GM18951 (cell line): ENCODE measurements around the gene DAZL.

ENCODE experiments used
- POLR2A ChIP-seq: IDR thresholded peaks from 4 replicates; pipeline ENCODE4 v1.6.1; 2011; ENCODE audit warnings: mild to moderate bottlenecking; ENCODE audit not compliant: insufficient read length, insufficient read depth; ENCODE audit errors: extremely low read depth
- in situ Hi-C: fragments of 300-500 bp; cut with MboI; formaldehyde crosslinking; loops from one replicate; pipeline ENCODE4 v1.12.0; 2022; ENCODE audit warnings: low sequenced_read_pairs, mixed read lengths, inconsistent platforms; ENCODE audit not compliant: unreplicated experiment

Gene DAZL

DNA sequence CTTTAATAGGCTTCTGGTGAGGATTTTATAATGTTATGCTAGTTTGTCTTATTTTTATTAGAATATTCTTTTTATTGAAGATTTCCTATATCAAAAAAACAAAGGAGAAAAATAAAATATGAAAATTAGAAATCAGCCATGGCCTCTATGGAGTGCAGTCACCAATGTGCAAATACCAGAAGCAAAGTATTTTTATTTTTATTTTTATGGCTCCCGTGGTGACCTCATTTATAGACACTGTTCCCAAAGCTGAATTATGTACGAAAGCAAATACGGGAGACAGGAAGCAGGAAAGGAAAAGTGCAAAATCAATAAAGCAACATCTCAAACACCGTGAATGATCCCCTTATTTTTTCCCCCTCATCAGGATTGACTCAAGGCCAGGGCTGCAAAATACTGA lies 35.1 kb downstream of the DAZL start:
- TF ChIP-seq POLR2A, result no peak
- in situ Hi-C loops, result no loop called here

DNA sequence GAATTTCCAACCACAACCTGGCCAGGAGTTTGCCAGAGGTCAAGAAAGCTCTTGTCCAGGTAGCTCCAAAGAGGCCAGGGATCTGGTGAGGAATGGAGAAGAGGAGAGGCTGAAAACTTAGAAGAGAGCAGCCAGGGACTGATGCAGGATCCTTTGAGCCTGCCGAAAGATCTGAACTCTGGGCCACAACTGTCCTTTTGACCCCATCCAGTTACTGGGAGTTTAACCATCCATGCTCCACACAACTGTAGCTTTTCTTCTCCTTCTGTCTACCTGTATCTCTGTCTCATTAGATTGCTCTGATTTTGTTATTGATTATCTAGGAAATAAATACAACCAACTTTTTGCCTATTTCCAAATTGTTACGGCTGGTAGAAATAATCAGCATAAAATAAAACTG lies 36.7 kb downstream of the DAZL start:
- TF ChIP-seq POLR2A, result no peak
- in situ Hi-C loops, result no loop called here

DNA sequence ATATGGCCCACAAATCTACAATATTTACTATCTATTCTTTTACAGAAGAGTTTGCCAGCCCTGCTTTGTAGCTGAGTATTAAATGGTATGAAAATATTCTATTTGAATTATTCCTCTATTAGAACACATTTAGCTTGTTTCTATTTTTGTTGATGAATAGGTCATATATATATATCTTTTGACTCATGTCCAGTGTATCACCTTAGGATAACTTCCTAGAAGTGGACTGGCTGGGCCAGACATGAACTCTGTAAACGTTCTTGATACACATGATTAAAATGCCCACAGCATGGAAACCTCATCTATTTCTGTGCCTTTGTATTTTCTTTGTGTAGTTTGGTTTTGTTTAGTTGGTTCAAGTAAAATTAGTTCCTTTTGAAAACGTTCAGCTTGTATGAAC lies 37.1 kb downstream of the DAZL start:
- no peak for TF ChIP-seq POLR2A
- in situ Hi-C loops, result no loop called here

DNA sequence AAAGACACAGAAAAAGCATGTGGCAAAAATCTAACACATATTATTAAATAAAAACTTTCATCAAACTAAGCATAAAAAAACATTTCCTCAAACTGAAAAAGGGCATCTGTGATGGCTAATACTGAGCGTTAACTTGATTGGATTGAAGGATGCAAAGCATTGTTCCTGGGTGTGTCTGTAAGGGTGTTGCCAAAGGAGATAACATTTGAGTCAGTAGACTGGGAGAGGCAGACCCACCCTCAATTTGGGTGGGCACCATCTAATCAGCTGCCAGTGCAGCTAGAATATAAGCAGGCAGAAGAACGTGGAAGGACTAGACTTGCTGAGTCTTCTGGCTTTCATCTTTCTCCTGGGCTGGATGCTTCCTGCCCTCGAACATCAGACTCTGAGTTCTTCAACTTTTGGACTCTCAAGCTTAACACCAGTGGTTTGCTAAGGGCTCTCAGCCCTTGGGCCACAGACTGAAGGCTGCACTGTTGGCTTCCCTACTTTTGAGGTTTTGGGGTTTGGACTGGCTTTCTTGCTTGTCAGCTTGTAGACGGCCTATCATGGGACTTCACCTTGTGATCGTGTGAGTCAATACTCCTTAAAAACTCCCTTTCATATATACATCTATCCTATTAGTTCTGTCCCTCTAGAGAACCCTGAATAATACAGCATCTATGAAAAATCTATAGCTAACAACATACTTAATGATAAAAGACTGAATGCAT lies 45.4 kb downstream of the DAZL start:
- TF ChIP-seq POLR2A, result no peak
- in situ Hi-C loops, result no loop called here

DNA sequence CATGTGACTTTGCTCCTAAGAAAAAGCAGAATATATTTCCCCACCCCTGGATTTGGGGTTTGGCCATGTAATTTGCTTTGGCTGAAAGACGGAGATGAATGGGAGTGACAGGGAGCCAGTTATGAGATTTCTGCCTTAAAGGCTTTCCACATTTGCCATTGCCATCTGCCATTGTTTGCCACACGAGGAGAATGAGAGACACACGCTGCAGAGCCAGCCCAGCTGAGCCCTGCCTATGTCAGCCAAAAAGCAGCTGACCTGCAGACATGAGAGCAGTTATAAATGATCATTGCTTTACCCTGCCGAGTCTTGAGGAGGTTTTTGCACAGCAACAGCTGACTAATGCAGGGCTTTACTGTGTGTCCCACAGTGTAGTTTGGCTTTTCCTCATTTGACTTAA lies 51.1 kb downstream of the DAZL start:
- in situ Hi-C loops, result loop anchor here (5.0 kb wide), 1 partner anchor 267 kb away; no protein-coding TSS in a partner anchor
- TF ChIP-seq POLR2A, result no peak

DNA sequence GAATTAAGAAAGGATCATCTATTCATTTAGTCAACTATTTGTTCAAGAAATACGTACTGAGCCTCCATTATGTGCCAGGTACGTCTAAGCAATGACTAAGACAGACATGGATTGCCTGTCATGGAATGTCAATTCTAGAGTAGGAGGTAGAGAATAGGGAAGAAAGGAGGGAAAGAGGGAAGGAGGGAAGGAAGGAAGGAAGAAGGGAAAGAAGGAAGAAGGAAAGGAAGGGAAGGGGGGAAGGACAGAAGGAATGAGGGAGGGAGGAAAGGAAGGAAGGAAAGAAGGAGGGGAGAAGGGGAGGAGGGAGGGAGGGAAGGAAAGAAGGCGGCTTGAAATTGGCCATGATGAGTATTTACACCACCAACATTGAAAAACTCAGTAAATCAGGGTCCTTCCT lies 52.5 kb downstream of the DAZL start:
- no peak for TF ChIP-seq POLR2A
- in situ Hi-C loops, result loop anchor here (5.0 kb wide), 1 partner anchor 265 kb away; no protein-coding TSS in a partner anchor

DNA sequence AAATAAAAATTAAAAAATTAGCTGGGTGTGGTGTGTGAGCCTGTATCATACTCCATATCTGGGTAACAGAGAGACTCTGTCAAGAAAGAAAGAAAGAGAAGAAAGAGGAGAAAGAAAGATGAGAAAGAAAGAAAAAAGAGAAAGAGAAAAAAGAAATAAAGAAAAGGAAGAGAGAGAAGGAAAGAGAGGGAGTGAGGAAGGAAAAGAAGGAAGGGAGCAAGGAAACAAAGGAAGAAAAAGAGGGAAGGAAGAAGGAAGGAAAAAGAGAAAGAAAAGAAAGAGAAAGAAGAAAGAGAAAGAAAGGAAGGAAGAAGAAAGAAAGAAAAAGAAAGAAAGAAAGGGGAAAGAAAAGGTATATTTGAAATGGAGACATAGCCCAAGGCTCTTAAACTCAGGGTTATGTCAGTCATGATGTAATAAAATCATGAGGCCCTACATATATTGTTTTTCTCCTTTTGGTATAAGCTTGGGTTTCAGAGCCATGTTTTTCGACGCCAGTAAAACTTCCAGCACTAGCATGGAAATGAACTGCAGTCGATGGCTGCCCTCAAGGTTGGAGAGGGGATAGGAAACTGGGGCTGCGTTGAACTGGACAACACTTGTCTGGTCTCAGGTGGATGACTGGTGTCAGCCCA lies 53.8 kb downstream of the DAZL start:
- in situ Hi-C loops, result loop anchor here (5.0 kb wide), 1 partner anchor 264 kb away; no protein-coding TSS in a partner anchor

DNA sequence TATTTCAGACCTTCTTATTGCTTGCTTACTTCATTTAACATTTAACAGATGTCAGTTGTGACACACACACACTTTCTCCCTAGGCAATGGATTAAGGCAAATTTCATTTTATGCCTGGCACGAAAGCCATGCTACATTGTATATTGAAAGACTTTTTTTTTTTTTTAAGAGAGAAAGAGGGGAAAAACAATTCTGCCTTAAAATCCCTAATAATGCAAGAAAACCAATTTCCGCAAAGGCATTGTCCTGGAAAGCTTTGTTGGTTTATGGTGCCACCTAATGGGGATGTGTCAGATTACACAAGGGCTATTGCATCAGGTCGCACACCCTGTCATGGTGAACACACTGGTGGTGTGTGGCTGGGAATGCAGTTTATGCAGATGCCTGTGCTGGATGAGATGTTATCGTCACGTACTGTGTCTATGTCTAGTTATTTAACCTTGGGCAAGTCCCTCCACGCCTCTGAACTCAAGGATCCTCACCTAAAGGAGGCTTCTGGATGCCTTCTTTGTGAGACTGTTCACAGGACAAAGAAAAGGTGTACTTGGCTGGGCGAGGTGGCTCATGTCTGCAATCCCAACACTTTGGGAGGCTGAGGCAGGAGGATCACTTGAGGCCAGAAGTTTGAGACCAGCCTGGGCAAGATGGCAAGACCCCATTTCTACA lies 54.4 kb downstream of the DAZL start:
- TF ChIP-seq POLR2A, result no peak
- in situ Hi-C loops, result loop anchor here (5.0 kb wide), 1 partner anchor 264 kb away; no protein-coding TSS in a partner anchor

More for the DNA sequence above, 53.8 kb downstream of the DAZL start:
- no peak for TF ChIP-seq POLR2A

DNA sequence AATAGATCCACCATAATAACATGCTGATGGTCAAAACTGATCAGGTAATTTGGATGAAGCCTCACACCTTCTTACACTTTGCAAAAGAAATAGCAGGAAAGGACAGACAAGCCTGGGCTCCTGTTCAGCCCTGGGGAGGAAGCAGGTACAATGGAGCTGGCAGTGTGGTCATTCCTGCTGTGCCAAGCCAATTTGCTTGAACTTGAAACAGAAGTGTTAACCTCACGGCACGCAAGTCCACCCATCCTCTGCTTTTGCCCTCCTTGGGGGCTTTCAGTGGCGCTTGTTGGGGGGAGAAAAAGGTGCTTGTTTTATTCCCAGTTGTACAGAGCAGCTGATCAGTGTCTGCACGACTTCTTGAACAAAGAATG lies 54.9 kb downstream of the DAZL start:
- no peak for TF ChIP-seq POLR2A
- in situ Hi-C loops, result loop anchor here (5.0 kb wide), 1 partner anchor 263 kb away; no protein-coding TSS in a partner anchor

DNA sequence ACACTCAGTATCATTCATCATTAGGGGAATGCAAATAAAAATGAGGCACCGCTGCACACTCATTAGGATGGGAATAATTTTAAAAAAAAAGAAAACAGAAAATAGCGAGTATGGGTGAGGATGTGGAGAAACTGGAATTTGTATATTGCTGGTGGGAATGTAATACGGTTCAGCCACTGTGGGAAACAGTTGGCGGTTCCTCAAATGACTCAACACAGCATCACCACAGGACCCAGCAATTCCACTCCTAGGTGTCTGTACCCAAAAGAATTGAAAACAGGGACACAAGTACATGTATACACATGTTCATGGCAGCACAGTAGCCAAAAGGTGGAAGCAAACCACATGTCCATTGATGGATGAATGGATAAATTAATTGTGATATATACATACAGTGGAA lies 56.5 kb downstream of the DAZL start:
- in situ Hi-C loops, result no loop called here
- TF ChIP-seq POLR2A, result no peak

DNA sequence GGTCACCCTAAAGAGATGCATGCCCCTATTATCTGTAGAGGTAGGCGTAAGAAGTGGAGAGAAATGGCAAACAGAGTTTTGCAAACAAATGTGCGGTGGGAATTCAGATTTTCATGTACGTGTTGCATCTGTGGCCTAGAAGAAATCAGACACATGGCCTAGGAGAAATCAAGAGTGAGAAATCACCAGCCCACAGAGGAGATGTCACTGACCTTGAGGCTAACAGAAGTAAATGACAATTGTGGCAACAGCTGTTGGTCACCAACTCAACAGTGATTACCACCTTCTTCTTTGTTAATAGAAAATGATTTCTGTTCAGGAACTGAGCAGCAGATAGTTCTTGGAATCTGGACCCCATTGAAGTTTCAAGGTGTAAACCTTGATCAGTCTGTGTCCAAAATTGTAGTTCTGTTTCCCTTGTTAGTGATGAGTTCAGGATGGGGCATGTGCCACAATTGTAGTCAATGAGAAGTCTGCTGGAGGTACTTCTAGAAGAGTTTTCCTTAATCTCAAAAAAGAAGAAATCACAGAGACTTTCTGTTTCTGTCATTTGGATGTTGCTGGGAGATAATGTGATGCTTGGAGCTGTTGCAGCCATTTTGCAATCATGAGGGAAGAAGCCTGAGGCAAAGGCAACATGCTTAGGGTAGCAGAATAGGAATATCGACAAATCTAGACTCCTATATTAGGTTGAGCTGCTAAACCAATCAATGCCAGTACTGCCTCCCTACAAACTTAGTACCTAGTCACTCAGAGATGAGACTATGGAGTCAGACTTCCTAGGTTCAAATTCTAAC lies 57.5 kb downstream of the DAZL start:
- TF ChIP-seq POLR2A, result no peak
- in situ Hi-C loops, result no loop called here

DNA sequence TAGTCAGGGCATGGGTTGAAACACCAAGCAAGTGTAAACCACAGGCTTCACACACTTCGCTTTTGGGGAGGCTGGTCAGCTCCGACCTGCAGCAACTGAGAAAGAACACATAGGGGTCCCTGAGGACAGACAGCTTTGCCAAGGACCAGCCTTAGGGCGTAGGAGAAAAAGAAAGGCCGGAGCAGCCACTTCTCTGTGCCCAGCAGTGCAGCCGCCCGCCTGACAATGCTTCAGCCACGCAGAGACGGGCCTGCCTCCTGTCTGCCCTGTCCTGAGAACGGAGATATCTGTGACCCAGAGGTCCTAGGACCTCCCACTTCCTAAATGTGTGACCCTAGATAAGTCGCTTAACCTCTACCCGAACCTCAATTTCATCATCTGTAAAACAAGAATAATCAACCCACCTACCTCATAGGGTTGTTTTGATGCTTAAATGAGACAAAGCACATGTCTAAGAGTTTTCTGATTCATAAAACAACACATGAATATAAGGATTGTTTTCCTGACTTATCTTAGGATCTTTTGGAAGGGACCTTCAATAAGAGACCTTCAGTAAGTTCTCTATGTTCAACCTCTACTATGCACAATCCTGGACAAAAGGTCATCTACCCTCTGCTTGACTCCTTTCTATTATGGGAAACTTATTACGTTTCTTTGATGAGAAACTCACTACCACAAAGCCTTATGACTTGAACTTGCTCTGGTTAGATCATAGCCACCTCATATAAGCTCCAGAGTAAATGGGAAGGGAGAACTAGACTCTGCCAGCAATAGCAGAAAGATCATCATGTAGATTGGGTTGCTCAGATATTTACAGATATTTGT lies 58.8 kb downstream of the DAZL start:
- in situ Hi-C loops, result no loop called here
- TF ChIP-seq POLR2A, result no peak
